ENCODE measurements around the gene ANO7. TPM values are rescaled to one million over a fixed set of nuclear protein-coding genes. Genes with fewer than 3 reads are reported as not detected.

Gene ANO7
- total RNA-seq, 2 experiments from 2014 or later = 0.29 to 0.31 TPM

DNA sequence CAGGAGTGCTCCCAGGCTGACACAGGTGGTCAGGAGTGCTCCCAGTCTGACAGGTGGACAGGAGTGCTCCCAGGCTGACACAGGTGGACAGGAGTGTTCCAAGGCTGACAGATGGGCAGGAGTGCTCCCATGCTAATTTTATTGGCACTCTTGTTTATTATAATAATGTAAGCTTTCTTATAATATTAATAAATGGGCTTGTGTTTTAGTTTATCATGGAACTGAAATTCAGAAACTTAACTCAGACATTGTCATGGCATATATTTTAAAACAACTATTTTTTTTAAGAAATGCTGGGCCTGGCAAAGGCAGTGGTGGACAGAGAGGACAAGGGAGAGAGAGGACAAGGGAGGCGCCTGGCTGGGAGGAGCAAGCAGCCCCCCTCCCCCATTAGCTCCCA, 18.7 kb downstream of the ANO7 start:
- ATAC-seq = no peak
- DNase-seq = no peak
- Mint-ChIP-seq H3K9me3 (ENCODE audit: insufficient read depth) (no peaks in the 10 kb centered on the region), H3K27ac (no peak overlapping the region), H3K4me3 (no peak overlapping the region), H3K4me1 (ENCODE audit: low read depth) (no peaks in the 10 kb centered on the region), H3K36me3 (ENCODE audit: low read depth) (no peaks in the 10 kb centered on the region), H3K27me3 (ENCODE audit: low read depth) (no peaks in the 10 kb centered on the region)
- ChIA-PET CTCF (no interaction called here), POLR2A (no interaction called here)

DNA sequence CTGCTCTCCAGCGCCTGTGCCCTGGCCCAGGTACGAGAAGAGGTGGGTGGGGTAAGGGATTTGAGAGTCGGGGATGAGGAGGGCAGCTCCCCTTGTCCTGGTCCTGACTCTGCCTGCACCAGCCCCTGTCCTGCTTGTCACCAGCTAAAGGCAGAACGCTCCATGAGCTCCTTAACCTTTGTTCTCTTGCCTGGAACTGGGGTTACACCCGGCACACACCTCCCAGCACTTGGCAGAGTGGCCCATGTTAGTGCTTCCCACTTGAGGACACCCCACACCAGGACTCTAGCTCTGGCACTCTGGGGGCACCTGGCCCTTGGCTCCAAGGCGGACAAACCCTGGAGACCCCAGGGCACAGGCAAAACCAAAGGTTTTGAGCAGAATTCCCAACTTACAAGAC, 19.2 kb downstream of the ANO7 start:
- H3K4me1 Mint-ChIP-seq (ENCODE audit: low read depth) = no peaks in the 10 kb centered on the region
- ATAC-seq (no peak), DNase-seq (no peak)
- H3K27me3 Mint-ChIP-seq (ENCODE audit: low read depth) = no peaks in the 10 kb centered on the region
- ChIA-PET CTCF (no interaction called here), POLR2A (no interaction called here)
- H3K4me3 Mint-ChIP-seq = no peak overlapping the region
- no peaks in the 10 kb centered on the region for H3K9me3 Mint-ChIP-seq (ENCODE audit: insufficient read depth)
- H3K27ac Mint-ChIP-seq = no peak overlapping the region
- no peaks in the 10 kb centered on the region for H3K36me3 Mint-ChIP-seq (ENCODE audit: low read depth)

DNA sequence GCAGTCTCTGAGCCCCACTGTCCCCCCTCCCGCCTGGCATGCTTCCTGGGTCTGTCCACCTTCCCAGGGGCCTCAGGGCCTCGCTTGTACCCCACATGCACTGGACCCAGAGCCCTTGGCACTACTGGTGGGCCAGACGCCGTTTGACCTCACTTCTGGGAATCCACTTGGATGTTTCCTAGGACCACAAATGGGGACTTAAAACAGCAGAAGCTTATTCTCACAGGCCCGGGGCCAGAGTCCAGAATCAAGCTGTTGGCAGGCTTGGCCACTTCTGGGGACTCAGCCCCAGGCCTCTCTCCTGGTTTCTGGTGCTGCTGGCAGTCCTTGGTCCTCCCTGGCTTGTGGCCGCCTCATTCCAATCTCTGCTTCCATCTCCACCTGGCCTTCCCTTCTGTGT, 19.6 kb downstream of the ANO7 start:
- ATAC-seq = no peak
- Mint-ChIP-seq H3K4me1 (ENCODE audit: low read depth) (no peaks in the 10 kb centered on the region), H3K36me3 (ENCODE audit: low read depth) (no peaks in the 10 kb centered on the region), H3K4me3 (no peak overlapping the region), H3K27me3 (ENCODE audit: low read depth) (no peaks in the 10 kb centered on the region), H3K27ac (no peak overlapping the region), H3K9me3 (ENCODE audit: insufficient read depth) (no peaks in the 10 kb centered on the region)
- ChIA-PET POLR2A (no interaction called here), CTCF (no interaction called here)
- DNase-seq = no peak

DNA sequence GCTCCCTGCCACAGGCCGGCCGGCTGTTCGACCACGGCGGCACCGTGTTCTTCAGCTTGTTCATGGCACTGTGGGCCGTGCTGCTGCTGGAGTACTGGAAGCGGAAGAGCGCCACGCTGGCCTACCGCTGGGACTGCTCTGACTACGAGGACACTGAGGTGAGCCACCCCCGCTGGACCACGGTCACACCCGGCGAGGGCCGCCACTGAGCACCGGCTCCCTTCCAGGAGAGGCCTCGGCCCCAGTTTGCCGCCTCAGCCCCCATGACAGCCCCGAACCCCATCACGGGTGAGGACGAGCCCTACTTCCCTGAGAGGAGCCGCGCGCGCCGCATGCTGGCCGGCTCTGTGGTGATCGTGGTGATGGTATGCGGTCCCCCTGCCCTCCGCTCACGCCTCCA, 20.8 kb downstream of the ANO7 start:
- CTCF ChIA-PET = no interaction called here
- Mint-ChIP-seq H3K4me1 (ENCODE audit: low read depth) (no peaks in the 10 kb centered on the region), H3K27me3 (ENCODE audit: low read depth) (no peaks in the 10 kb centered on the region), H3K4me3 (no peak overlapping the region), H3K36me3 (ENCODE audit: low read depth) (no peaks in the 10 kb centered on the region), H3K9me3 (ENCODE audit: insufficient read depth) (no peaks in the 10 kb centered on the region), H3K27ac (no peak overlapping the region)
- DNase-seq (no peak), ATAC-seq (no peak)
- POLR2A ChIA-PET = no interaction called here

DNA sequence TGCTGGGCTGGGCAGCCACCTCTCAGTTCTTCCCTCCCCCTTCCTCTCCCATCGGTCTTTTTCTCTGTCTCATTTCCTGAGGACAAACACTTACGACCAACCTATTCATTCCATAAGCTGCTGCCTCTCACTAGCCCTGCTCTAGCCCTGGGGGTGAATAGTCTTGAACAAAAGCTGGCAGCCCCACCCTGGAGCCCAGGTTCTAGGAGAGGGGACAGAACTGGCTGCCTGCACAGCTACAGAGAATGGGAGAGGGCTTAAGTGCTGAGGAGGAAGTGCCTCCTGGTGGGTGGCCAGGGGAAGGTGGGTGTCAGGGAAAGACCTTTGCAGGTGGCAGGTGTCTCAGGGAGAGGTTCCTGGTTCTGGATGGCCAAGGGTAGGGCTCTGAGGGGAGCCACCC, 22.8 kb downstream of the ANO7 start:
- ATAC-seq (no peak), DNase-seq (no peak)
- Mint-ChIP-seq H3K4me1 (ENCODE audit: low read depth) (no peaks in the 10 kb centered on the region), H3K27ac (no peak overlapping the region), H3K27me3 (ENCODE audit: low read depth) (peaks cover 3% of the 10 kb centered on the region), H3K9me3 (ENCODE audit: insufficient read depth) (no peaks in the 10 kb centered on the region), H3K4me3 (no peak overlapping the region), H3K36me3 (ENCODE audit: low read depth) (no peaks in the 10 kb centered on the region)
- CTCF ChIA-PET = no interaction called here
- POLR2A ChIA-PET = interaction anchor here (0.9 kb wide), 1 partner anchor 10 kb away, joined by 3 read pairs; no protein-coding TSS in a partner anchor

DNA sequence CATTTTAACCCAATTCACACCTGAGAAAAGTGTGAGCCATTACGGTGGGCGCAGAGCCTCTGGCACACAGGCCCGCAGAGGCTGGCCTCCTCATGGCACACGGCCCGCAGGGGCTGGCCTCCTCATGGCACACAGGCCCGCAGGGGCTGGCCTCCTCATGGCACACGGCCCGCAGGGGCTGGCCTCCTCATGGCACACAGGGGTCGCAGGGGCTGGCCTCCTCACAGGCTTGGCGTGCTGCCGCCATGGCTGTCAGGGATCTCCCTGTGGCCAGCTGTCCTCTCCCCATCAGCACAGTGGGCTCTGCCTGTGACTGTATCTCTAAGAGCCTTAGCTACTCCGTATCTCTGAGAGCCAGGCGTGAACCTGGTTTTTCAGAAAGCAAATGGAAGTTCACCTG, 24.6 kb downstream of the ANO7 start:
- ChIA-PET POLR2A (no interaction called here), CTCF (no interaction called here)
- Mint-ChIP-seq H3K9me3 (ENCODE audit: insufficient read depth) (no peaks in the 10 kb centered on the region), H3K36me3 (ENCODE audit: low read depth) (no peaks in the 10 kb centered on the region), H3K27ac (no peak overlapping the region), H3K4me1 (ENCODE audit: low read depth) (peaks cover 3% of the 10 kb centered on the region), H3K4me3 (no peak overlapping the region), H3K27me3 (ENCODE audit: low read depth) (peaks cover 7% of the 10 kb centered on the region)
- DNase-seq = no peak
- ATAC-seq = no peak

DNA sequence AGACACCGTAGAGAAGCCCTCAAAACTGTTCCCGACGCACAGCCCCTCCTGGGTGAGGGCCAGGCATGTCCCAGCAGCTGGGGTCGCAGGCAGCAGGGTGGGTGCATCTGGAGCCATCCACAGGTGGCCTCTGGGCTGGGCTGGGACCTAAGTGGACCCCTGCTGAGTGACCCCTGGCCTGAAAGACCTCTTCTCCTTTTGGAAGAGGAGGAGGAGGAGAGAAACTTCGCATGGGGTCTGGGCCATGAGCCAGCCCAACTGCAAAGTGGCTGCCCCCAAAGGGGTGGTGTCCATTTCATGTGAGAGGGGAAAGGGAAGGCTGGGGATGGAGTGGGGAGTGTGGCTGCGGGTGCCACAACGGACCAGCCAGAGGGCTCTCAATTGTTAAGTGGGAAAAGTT, 25.1 kb downstream of the ANO7 start:
- Mint-ChIP-seq H3K27me3 (ENCODE audit: low read depth) (peaks cover 9% of the 10 kb centered on the region), H3K9me3 (ENCODE audit: insufficient read depth) (no peaks in the 10 kb centered on the region), H3K4me1 (ENCODE audit: low read depth) (peaks cover 5% of the 10 kb centered on the region), H3K27ac (no peak overlapping the region), H3K36me3 (ENCODE audit: low read depth) (no peaks in the 10 kb centered on the region), H3K4me3 (no peak overlapping the region)
- POLR2A ChIA-PET = no interaction called here
- no peak for ATAC-seq
- DNase-seq = no peak
- CTCF ChIA-PET = no interaction called here

DNA sequence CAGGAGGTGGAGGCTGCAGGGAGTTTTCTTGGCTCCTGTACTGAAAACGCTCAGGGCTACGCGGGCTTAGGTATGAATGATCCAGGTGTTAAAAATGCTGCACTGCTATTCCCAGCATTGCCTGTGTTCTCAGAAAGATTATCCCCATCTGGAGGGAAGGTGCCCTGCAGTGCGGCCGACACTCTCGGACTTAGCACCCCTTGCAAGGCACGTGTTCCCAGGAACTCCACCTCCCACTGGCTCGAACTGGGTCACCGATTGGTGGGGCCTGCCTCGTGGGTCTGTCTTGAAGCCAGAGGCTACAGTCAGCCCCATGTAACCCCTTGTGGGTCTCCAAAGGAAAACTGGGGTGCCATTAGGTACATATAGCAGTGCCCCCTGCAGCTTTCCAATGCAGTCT, 25.7 kb downstream of the ANO7 start:
- ChIA-PET CTCF (no interaction called here), POLR2A (no interaction called here)
- H3K27ac Mint-ChIP-seq = no peak overlapping the region
- H3K4me3 Mint-ChIP-seq = no peak overlapping the region
- H3K36me3 Mint-ChIP-seq (ENCODE audit: low read depth) = no peaks in the 10 kb centered on the region
- DNase-seq (no peak), ATAC-seq (no peak)
- H3K27me3 Mint-ChIP-seq (ENCODE audit: low read depth) = peaks cover 16% of the 10 kb centered on the region
- no peaks in the 10 kb centered on the region for H3K9me3 Mint-ChIP-seq (ENCODE audit: insufficient read depth)
- H3K4me1 Mint-ChIP-seq (ENCODE audit: low read depth) = peaks cover 12% of the 10 kb centered on the region

DNA sequence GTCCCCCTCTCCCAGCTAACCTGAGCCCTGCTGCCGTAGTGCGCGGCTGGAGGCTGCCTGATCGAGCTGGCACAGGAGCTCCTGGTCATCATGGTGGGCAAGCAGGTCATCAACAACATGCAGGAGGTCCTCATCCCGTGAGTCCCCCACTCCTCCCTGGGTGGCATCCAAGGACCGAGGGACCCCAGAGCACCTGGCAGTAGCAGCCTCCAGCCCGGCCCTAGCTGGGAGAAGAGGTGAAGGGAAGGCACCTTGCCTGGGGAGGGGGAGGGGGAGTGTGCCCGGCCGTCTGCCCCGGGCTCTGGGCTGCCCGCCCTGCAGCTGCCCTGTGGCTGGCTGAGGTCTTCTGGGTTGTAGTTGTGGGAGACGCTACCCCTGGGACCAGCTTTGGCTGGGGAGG, 26.3 kb downstream of the ANO7 start:
- no peak overlapping the region for H3K27ac Mint-ChIP-seq
- H3K4me3 Mint-ChIP-seq = no peak overlapping the region
- CTCF ChIA-PET = no interaction called here
- no peaks in the 10 kb centered on the region for H3K9me3 Mint-ChIP-seq (ENCODE audit: insufficient read depth)
- no peaks in the 10 kb centered on the region for H3K36me3 Mint-ChIP-seq (ENCODE audit: low read depth)
- H3K27me3 Mint-ChIP-seq (ENCODE audit: low read depth) = peaks cover 18% of the 10 kb centered on the region
- no peak for DNase-seq
- ATAC-seq = no peak
- POLR2A ChIA-PET = no interaction called here
- peaks cover 12% of the 10 kb centered on the region for H3K4me1 Mint-ChIP-seq (ENCODE audit: low read depth)

DNA sequence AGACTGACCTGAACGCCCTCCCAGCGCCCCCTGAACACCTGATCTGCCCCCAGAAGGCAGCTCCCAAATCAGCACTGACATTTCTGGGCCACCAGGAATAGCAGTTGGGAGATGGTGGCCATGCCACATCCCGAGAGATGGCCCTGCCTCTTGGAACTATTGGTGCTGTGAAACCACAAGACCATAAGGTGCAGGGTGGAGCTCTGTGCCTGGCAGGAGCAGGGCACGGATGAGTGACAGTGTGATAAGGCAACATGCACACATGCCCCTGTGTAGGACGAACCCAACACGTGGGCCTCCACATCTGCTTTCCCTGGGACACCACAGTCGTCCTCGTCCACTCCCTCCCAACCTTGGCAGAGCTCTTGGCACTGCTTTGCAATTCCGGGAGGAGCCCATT, 26.9 kb downstream of the ANO7 start:
- POLR2A ChIA-PET = no interaction called here
- H3K4me3 Mint-ChIP-seq = no peak overlapping the region

DNA sequence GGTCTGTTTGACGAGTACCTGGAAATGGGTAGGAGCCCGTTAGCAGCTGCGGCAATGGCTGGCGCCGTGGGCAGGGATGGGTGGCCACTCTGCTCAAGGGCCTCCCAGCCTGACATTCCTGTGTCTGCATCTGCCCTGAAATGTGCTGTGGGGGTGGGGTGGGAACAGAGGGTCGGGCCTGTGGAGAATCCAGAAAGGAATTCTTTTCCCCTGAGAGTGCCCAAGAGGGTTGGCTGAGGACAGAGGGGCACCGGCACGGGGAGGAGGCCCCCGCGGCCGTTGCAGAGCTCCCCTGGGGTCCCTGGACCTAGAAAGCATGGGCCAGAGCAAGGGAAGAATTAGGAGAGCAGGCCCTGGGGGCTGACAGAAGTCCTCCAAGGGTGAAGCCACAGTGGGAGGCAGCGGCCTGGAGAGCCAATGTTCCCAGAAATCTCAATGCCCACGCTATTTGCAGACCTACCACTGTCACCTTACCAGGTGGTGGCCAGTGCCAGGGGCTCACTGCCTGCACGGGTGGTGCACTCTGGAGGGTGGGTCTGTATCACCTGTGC, 27.8 kb downstream of the ANO7 start:
- Mint-ChIP-seq H3K27me3 (ENCODE audit: low read depth) (peaks cover 23% of the 10 kb centered on the region), H3K9me3 (ENCODE audit: insufficient read depth) (no peaks in the 10 kb centered on the region), H3K4me3 (peak overlapping the region; percentile 56), H3K27ac (peak overlapping the region; percentile 66), H3K36me3 (ENCODE audit: low read depth) (no peaks in the 10 kb centered on the region), H3K4me1 (ENCODE audit: low read depth) (peaks cover 12% of the 10 kb centered on the region)
- ATAC-seq = no peak
- ChIA-PET CTCF (interaction anchor here (1.1 kb wide), 1 partner anchor 138 kb away, joined by 5 read pairs; no protein-coding TSS in a partner anchor), POLR2A (no interaction called here)
- DNase-seq = no peak

More for the DNA sequence above, 26.9 kb downstream of the ANO7 start:
- Mint-ChIP-seq H3K27me3 (ENCODE audit: low read depth) (peaks cover 23% of the 10 kb centered on the region), H3K9me3 (ENCODE audit: insufficient read depth) (no peaks in the 10 kb centered on the region), H3K36me3 (ENCODE audit: low read depth) (no peaks in the 10 kb centered on the region), H3K27ac (no peak overlapping the region), H3K4me1 (ENCODE audit: low read depth) (peaks cover 12% of the 10 kb centered on the region)
- DNase-seq (no peak), ATAC-seq (no peak)
- CTCF ChIA-PET = no interaction called here

DNA sequence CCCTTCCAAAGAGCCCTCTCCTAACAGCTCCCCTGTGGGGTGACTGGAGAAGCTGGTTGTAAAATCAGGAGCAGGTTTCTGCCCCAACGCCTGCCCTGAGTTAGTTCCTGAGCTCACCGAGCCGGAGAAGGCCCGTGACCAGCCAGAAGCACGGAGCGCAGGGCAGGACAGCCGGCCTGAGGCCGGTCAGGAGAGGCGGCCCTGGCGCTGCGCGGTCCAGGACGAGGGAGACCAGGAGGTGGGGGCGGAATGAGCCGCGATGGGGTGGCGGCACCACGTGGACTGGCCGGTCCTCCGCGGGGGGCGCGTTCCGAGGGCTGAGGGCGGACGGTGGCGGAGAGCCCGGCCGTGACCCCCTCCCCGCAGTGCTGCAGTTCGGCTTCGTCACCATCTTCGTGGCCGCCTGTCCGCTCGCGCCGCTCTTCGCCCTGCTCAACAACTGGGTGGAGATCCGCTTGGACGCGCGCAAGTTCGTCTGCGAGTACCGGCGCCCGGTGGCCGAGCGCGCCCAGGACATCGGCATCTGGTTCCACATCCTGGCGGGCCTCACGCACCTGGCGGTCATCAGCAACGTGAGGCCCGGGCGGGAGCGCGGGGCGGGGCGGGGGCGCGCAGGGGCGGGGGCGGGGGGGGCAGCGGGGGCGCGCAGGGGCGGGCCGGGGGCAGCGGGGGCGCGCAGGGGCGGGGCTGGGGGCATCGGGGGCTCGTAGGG, 29.0 kb downstream of the ANO7 start:
- Mint-ChIP-seq H3K4me3 (peak overlapping the region; percentile 63), H3K36me3 (ENCODE audit: low read depth) (no peaks in the 10 kb centered on the region), H3K27ac (no peak overlapping the region), H3K9me3 (ENCODE audit: insufficient read depth) (no peaks in the 10 kb centered on the region), H3K27me3 (ENCODE audit: low read depth) (peaks cover 23% of the 10 kb centered on the region), H3K4me1 (ENCODE audit: low read depth) (peaks cover 12% of the 10 kb centered on the region)
- DNase-seq (peak; percentile 32), ATAC-seq (peak; percentile 63)
- ChIA-PET CTCF (interaction anchor here (1.1 kb wide), 1 partner anchor 139 kb away, joined by 5 read pairs; no protein-coding TSS in a partner anchor), POLR2A (no interaction called here)
